ENCODE results near the gene REEP1.
A peak's percentile ranks its signal among the peaks of the same experiment; 100 is the strongest.

The REEP1 gene

DNA sequence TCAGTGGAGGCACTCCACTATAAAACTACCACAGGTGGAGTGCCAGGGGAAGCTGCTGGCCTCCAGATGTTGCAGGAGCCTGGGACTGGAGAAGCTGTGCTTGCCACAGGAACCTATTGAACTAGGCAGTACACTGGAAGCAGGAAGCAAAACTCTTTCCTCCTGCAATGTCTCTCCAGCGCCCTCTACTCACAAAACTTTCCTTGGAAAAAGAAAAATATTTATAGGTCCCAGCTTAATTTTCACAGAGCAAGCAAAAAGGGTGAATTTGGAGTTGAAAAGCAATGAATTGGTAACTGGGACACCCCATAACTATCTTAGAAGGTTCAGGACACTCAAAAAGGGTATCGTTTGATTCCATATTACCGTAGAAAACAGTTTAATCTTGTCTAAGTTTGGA is 33.2 kb upstream of the REEP1 start:
- no peaks in the 10 kb centered on the region for H4K20me1 ChIP-seq
- no peak for TF ChIP-seq Cebpa-rat (IDR thresholded peaks at IDR 0.05)

DNA sequence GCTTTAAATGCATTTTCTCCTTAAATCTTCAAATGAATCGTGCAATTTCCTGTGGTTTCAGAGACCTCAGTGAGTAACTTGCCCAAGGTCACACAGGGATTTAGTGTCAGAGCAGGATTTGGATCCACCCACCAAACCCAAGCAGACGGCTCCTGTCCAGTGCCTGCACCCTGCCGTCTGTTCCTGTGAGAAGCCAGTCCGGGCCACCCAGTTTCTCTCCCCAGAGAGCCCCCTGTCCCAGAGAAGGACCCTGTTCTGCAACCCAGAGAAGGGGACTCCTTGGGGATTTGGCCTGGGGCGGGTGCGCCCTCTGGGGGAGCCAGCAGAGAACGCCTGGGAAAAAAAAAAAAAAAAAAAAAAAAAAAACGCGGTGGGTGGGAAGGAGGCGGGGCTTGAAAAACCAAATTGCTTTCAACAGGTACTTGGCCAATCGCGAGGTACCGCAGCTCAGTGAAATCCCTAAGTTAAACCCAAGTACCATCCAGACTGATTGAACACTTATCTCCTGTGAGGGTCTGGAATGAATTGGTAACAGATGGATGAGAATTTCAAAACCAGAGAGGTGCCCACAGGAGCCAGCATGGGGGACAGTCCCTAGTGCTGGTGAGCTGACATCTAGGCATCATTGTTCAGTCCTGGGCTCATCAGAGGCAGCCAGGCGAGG is 30.9 kb upstream of the REEP1 start:
- no peak overlapping the region for H3K27ac ChIP-seq
- peaks cover 11 to 26% (median 19%) of the 10 kb centered on the region in 10 experiments; a peak in 18 of 20 replicates for H3K4me1 ChIP-seq
- no peaks in the 10 kb centered on the region for H3K36me3 ChIP-seq
- TF ChIP-seq Cebpa-rat (IDR thresholded peaks at IDR 0.05), result no peak
- H3K4me2 ChIP-seq, result peak overlapping the region; percentile 34 to 72 (median 58); a peak in 21 of 22 replicates
- H3K4me3 ChIP-seq, result peak overlapping the region in 1 of 10 experiments; percentile 24; a peak in 1 of 20 replicates
- no peaks in the 10 kb centered on the region for H4K20me1 ChIP-seq
- H3K27me3 ChIP-seq, result no peaks in the 10 kb centered on the region
- H3K9me3 ChIP-seq (replicated peaks in 1 of 11), result peaks cover 0 to 9% (median 7%) of the 10 kb centered on the region in 11 experiments; a peak in 18 of 22 replicates
- no peak overlapping the region; a peak in 1 of 22 replicates for H3K9ac ChIP-seq

More for the DNA sequence above, 33.2 kb upstream of the REEP1 start:
- H3K9ac ChIP-seq, result no peak overlapping the region
- H3K4me2 ChIP-seq, result no peak overlapping the region
- H3K4me1 ChIP-seq, result peaks cover 11 to 26% (median 19%) of the 10 kb centered on the region in 10 experiments; a peak in 18 of 20 replicates
- H3K4me3 ChIP-seq, result no peak overlapping the region
- H3K36me3 ChIP-seq, result no peaks in the 10 kb centered on the region
- peaks cover 0 to 9% (median 7%) of the 10 kb centered on the region in 11 experiments; a peak in 18 of 22 replicates for H3K9me3 ChIP-seq (replicated peaks in 1 of 11)
- H3K27ac ChIP-seq, result no peak overlapping the region
- no peaks in the 10 kb centered on the region for H3K27me3 ChIP-seq

DNA sequence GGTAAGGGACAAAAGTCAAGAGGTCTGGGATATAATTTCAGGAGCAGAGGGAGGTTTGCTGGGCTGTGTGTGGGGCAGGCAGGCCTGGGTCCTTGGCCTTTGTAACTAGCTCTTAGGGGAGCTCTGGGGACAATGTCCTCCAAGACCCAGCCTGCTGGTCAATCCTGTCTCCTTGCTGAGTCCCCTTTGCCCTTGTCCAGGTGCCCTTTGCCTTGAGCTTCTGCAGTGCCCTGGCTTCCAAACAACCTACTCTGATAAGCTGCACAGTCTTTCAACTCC is 30.0 kb upstream of the REEP1 start:
- Histone ChIP-seq H3K27ac (no peak overlapping the region), H3K9me3 (replicated peaks in 1 of 11) (peaks cover 0 to 9% (median 7%) of the 10 kb centered on the region in 11 experiments; a peak in 18 of 22 replicates), H3K27me3 (no peaks in the 10 kb centered on the region), H4K20me1 (no peaks in the 10 kb centered on the region), H3K4me2 (peak overlapping the region in 4 of 11 experiments; percentile 50 to 72 (median 64); a peak in 5 of 22 replicates), H3K9ac (no peak overlapping the region), H3K36me3 (no peaks in the 10 kb centered on the region), H3K4me1 (peaks cover 11 to 26% (median 19%) of the 10 kb centered on the region in 10 experiments; a peak in 18 of 20 replicates), H3K4me3 (no peak overlapping the region)
- TF ChIP-seq Cebpa-rat (IDR thresholded peaks at IDR 0.05), result no peak

DNA sequence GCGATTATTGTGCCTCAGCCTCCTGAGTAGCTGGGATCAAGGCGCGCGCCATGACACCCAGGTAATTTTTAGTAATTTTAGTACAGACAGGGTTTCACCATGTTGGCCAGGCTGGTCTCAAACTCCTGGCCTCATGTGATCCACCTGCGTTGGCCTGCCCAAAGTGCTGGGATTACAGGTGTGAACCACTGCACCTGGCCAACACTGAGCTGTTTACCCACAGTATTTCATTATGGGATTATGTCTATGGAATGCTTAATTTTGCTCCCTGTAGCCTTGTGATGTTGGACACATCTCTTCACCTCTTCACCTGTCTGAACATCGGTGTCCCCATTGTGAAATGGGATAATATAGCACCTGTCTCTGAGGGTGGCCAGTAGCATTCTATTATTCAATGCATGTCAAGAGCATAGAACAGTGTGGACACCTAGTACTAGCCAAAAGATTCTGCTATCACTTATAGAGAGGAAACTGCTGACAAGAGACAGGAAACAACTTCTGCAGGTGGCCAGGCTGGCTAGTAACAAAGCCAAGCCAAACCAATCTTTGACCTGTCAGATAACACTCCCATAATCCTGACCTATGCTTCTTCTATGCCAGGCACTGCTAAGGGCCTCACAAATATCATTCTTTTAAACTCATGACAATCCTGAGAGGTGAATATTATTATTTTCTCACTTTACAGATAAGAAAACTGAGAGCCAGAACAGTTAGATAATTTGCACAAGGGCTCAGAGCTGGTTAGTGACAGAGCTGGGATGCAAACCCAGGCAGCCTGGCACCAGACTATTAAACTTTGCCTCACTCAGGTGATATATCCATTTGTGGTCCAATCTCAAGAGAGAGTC is 29.4 kb upstream of the REEP1 start:
- Histone ChIP-seq H3K27me3 (no peaks in the 10 kb centered on the region), H3K4me2 (0 out of 22 replicates have a peak overlapping the region, but pooled peaks of 1 of the 11 experiments have one; percentile 62), H3K27ac (no peak overlapping the region), H3K4me3 (no peak overlapping the region), H4K20me1 (no peaks in the 10 kb centered on the region), H3K4me1 (peaks cover 9 to 22% (median 17%) of the 10 kb centered on the region in 10 experiments; a peak in 18 of 20 replicates), H3K9me3 (replicated peaks in 1 of 11) (peaks cover 0 to 9% (median 7%) of the 10 kb centered on the region in 11 experiments; a peak in 18 of 22 replicates), H3K36me3 (no peaks in the 10 kb centered on the region), H3K9ac (no peak overlapping the region)
- no peak for TF ChIP-seq Cebpa-rat (IDR thresholded peaks at IDR 0.05)

DNA sequence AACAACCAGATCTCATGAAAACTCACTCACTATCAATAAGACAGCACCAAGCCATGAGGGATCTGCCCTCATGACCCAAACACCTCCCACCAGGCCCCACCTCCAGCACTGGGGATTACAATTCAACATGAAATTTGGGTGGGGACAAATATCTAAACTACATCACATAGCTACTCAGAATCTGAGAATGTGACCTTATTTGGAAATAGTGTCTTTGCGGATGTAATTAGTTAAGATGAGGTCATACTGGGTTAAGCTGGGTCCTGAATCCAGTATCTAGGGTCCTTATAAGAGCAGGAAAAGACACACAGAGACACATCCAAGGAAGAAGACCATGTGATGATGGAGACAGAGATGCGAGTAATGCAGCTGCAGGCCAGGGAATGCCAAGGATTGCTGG is 27.5 kb upstream of the REEP1 start:
- H3K4me1 ChIP-seq, result peaks cover 9 to 17% (median 13%) of the 10 kb centered on the region in 10 experiments; a peak in 18 of 20 replicates
- H3K4me2 ChIP-seq, result no peak overlapping the region
- TF ChIP-seq Cebpa-rat (IDR thresholded peaks at IDR 0.05), result no peak
- no peak overlapping the region for H3K9ac ChIP-seq
- H3K9me3 ChIP-seq (replicated peaks in 1 of 11), result no peaks in the 10 kb centered on the region
- no peak overlapping the region for H3K4me3 ChIP-seq
- no peaks in the 10 kb centered on the region for H3K36me3 ChIP-seq
- H3K27me3 ChIP-seq, result no peaks in the 10 kb centered on the region
- H4K20me1 ChIP-seq, result no peaks in the 10 kb centered on the region
- H3K27ac ChIP-seq, result no peak overlapping the region

DNA sequence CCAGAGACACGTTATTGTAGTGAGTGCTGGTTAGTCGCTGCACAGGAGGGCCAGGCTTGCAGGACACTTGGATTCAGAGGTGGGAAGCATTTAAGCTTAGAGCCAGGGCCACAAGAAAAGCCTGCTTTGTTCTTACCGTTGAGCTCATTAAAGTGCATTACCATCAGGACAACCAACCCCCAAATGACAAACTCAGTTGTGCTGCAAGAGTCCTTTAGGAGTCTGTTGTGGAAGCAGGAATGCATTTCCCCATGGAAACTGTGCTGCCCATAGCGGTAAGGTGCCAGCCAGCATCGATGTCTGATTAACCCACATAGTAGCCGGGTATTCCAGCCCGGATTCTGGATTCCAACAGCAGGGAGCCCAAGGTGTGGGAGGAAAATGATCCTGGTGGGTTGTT is 23.4 kb upstream of the REEP1 start:
- H3K4me3 ChIP-seq, result no peak overlapping the region
- H3K27me3 ChIP-seq, result no peaks in the 10 kb centered on the region
- peaks cover 0 to 8% (median 0%) of the 10 kb centered on the region in 10 experiments; a peak in 3 of 20 replicates for H3K4me1 ChIP-seq
- H3K36me3 ChIP-seq, result no peaks in the 10 kb centered on the region
- no peak for TF ChIP-seq Cebpa-rat (IDR thresholded peaks at IDR 0.05)
- no peak overlapping the region for H3K4me2 ChIP-seq
- H3K9ac ChIP-seq, result no peak overlapping the region
- no peaks in the 10 kb centered on the region for H3K9me3 ChIP-seq (replicated peaks in 1 of 11)
- H4K20me1 ChIP-seq, result no peaks in the 10 kb centered on the region
- no peak overlapping the region for H3K27ac ChIP-seq

DNA sequence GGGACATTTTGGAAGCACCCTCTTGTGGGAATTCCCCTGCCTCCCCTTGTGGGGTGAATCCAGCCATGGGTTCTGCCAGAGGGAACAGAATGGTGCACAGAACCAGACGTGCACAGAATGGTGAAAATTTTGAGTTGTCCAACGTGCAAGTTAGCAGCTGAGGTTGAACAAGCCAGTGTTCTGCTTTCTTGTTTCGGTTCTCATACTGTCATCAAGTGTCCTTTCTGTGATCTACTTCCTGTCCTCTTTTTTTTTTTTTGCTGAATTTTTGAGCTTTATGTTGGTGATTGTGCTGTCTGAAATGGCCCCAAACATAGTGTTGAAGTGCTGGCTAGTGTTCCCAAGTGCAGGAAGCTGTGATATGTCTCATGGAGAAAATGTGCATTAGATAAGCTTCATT is 21.5 kb upstream of the REEP1 start:
- peaks cover 0 to 8% (median 0%) of the 10 kb centered on the region in 10 experiments; a peak in 3 of 20 replicates for H3K4me1 ChIP-seq
- H3K27me3 ChIP-seq, result no peaks in the 10 kb centered on the region
- H3K9ac ChIP-seq, result no peak overlapping the region
- H3K36me3 ChIP-seq, result no peaks in the 10 kb centered on the region
- H3K27ac ChIP-seq, result no peak overlapping the region
- TF ChIP-seq Cebpa-rat (IDR thresholded peaks at IDR 0.05), result no peak
- H3K4me2 ChIP-seq, result peak overlapping the region in 2 of 11 experiments; percentile 31; a peak in 3 of 22 replicates
- no peaks in the 10 kb centered on the region for H4K20me1 ChIP-seq
- H3K9me3 ChIP-seq (replicated peaks in 1 of 11), result no peaks in the 10 kb centered on the region
- H3K4me3 ChIP-seq, result no peak overlapping the region

DNA sequence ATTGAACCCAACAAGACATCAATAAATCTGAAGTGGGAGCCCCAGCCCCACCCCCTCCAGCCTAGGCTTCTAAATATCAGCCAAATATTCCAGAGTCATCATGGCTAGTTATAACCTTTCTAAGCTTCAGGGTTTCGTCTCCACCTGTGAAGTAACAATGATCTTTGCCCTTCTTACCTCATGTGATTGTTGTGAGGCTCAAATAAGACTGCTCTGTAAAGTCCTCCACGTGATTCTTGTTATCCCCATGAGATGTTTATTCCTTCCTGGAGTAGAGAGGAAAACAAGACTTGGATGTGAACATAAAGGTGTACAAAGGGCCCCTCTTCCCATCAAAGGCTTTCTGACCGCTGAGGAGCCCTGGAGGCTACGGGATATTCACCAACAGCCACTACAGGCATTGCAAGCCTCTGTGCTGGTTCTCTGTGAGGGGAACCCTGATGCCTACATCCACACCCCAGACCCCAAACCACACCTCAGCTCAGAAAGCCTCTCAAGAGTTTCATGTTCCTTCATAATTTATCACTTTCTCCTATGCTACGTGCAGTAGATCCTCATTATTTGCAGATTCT is 20.1 kb upstream of the REEP1 start:
- Histone ChIP-seq H3K9me3 (replicated peaks in 1 of 11) (no peaks in the 10 kb centered on the region), H3K36me3 (no peaks in the 10 kb centered on the region), H3K4me1 (peaks cover 0 to 8% (median 0%) of the 10 kb centered on the region in 10 experiments; a peak in 3 of 20 replicates), H3K27me3 (no peaks in the 10 kb centered on the region), H3K9ac (no peak overlapping the region), H4K20me1 (no peaks in the 10 kb centered on the region), H3K4me2 (no peak overlapping the region), H3K4me3 (no peak overlapping the region), H3K27ac (no peak overlapping the region)
- no peak for TF ChIP-seq Cebpa-rat (IDR thresholded peaks at IDR 0.05)

DNA sequence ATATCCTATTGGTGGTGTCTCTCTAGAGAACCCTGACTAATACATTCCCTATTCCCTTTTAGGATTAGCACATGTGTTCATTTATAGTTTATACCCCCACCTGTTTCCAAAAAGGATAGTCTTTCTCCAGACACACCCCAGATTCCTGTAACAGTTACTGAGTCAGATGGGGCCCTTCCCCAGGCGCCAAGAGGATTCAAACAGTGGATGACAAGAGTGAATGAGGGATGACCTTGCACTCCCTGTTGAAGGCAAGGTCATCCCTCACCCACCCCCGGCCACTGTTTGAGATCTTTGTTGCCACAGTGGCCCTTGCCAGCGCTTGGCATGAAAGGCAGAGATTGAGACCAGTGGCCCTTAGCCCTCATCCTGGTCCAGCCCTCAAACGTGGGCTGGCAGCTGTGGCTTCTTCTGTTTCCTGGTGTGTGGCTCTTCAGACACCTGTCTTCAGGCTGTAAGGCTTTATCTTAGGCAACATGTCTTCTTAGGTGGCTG is 15.3 kb upstream of the REEP1 start:
- TF ChIP-seq Cebpa-rat (IDR thresholded peaks at IDR 0.05), result no peak
- Histone ChIP-seq H4K20me1 (no peaks in the 10 kb centered on the region), H3K9me3 (replicated peaks in 1 of 11) (peaks cover 0 to 7% (median 0%) of the 10 kb centered on the region in 11 experiments; a peak in 1 of 22 replicates), H3K9ac (no peak overlapping the region), H3K27me3 (no peaks in the 10 kb centered on the region), H3K27ac (no peak overlapping the region), H3K4me2 (no peak overlapping the region), H3K36me3 (no peaks in the 10 kb centered on the region), H3K4me3 (no peak overlapping the region), H3K4me1 (no peaks in the 10 kb centered on the region)
